ENCODE results near the gene GLIS2. TPM values are rescaled to one million over a fixed set of nuclear protein-coding genes. Genes with fewer than 3 reads are reported as not detected.

The GLIS2 gene
- total RNA-seq, 1 experiment from 2014 or later, result 18.2 TPM

DNA sequence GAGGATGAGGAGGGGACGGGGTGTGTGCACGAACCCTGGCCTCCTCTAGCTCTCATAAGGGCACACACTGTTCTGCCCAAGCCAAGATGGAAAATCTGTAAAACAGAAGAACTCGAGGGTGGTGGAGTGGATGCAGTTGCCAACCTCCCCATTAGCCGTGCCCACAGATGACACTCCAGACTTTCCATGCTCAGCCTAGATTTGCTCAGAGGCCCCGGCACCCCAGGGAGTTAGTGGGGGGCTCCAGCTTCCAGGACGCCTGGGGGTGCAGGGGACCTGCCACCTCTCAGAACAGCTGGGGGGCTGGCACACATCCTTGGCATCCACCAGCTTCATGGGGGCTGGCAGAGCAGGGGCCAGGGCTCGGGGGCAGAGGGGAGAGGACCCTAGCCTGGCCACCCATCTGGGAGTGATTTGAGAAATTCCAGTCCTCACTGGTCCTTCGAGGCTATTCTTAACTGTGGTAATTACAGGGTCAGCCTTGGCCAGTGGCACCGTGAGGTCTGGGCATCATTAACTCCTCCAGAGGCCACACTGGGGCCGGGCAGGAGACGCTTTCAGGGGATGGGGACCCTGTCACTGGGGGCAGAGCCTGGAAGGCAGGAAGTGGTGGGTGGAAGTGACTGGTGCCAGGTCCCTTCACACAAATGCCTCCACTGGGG lies 70.1 kb downstream of the GLIS2 start:
- Histone ChIP-seq H3K36me3 (ENCODE audit: control insufficient read depth in 1 of 2, insufficient read depth in 2 of 2, low read length in 2 of 2) (no peaks in the 10 kb centered on the region), H3K27me3 (ENCODE audit: insufficient read depth, low read length) (no peaks in the 10 kb centered on the region), H4K20me1 (ENCODE audit: insufficient read depth) (no peaks in the 10 kb centered on the region), H3K9ac (ENCODE audit: low read length) (no peak overlapping the region), H2AFZ (ENCODE audit: low read depth, low read length, poor library complexity, severe bottlenecking) (no peak overlapping the region), H3K27ac (ENCODE audit: low read depth, low read length) (no peak overlapping the region), H3K4me3 (replicated peaks in 1 of 2; ENCODE audit: low read depth in 1 of 2, low read length in 2 of 2) (no peak overlapping the region), H3K79me2 (ENCODE audit: insufficient read depth, low read length) (no peaks in the 10 kb centered on the region), H3K4me1 (ENCODE audit: control insufficient read depth in 1 of 2, insufficient read depth in 2 of 2, low read length in 2 of 2) (peaks cover 0 to 3% of the 10 kb centered on the region in 2 experiments; a peak in 1 of 4 replicates), H3K4me2 (ENCODE audit: low read length) (no peak overlapping the region), H3K9me3 (ENCODE audit: control insufficient read depth in 1 of 2, insufficient read depth in 1 of 2, low read depth in 1 of 2, low read length in 2 of 2) (no peaks in the 10 kb centered on the region), H3K9me2 (ENCODE audit: insufficient read depth) (no peaks in the 10 kb centered on the region)
- TF ChIP-seq EGR1 (IDR thresholded peaks at IDR 0.05; ENCODE audit: low read depth), result no peak
- TF ChIP-seq SIN3A (IDR thresholded peaks at IDR 0.05; ENCODE audit: low read depth), result no peak
- no peak for TF ChIP-seq CBX3 (IDR thresholded peaks at IDR 0.05; ENCODE audit: low read depth)
- no peak for TF ChIP-seq YY1 (IDR thresholded peaks at IDR 0.05; ENCODE audit: extremely low read depth, insufficient replicate concordance, low read depth, low read length)
- no peak for TF ChIP-seq SRF (IDR thresholded peaks at IDR 0.05; ENCODE audit: low read depth)
- no peak for TF ChIP-seq RAD21 (IDR thresholded peaks at IDR 0.05; ENCODE audit: low read depth)
- TF ChIP-seq, protein P1, sequence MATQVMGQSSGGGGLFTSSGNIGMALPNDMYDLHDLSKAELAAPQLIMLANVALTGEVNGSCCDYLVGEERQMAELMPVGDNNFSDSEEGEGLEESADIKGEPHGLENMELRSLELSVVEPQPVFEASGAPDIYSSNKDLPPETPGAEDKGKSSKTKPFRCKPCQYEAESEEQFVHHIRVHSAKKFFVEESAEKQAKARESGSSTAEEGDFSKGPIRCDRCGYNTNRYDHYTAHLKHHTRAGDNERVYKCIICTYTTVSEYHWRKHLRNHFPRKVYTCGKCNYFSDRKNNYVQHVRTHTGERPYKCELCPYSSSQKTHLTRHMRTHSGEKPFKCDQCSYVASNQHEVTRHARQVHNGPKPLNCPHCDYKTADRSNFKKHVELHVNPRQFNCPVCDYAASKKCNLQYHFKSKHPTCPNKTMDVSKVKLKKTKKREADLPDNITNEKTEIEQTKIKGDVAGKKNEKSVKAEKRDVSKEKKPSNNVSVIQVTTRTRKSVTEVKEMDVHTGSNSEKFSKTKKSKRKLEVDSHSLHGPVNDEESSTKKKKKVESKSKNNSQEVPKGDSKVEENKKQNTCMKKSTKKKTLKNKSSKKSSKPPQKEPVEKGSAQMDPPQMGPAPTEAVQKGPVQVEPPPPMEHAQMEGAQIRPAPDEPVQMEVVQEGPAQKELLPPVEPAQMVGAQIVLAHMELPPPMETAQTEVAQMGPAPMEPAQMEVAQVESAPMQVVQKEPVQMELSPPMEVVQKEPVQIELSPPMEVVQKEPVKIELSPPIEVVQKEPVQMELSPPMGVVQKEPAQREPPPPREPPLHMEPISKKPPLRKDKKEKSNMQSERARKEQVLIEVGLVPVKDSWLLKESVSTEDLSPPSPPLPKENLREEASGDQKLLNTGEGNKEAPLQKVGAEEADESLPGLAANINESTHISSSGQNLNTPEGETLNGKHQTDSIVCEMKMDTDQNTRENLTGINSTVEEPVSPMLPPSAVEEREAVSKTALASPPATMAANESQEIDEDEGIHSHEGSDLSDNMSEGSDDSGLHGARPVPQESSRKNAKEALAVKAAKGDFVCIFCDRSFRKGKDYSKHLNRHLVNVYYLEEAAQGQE (IDR thresholded peaks at IDR 0.05; ENCODE audit: low read depth), result no peak
- TF ChIP-seq, protein P2, sequence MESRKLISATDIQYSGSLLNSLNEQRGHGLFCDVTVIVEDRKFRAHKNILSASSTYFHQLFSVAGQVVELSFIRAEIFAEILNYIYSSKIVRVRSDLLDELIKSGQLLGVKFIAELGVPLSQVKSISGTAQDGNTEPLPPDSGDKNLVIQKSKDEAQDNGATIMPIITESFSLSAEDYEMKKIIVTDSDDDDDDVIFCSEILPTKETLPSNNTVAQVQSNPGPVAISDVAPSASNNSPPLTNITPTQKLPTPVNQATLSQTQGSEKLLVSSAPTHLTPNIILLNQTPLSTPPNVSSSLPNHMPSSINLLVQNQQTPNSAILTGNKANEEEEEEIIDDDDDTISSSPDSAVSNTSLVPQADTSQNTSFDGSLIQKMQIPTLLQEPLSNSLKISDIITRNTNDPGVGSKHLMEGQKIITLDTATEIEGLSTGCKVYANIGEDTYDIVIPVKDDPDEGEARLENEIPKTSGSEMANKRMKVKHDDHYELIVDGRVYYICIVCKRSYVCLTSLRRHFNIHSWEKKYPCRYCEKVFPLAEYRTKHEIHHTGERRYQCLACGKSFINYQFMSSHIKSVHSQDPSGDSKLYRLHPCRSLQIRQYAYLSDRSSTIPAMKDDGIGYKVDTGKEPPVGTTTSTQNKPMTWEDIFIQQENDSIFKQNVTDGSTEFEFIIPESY (IDR thresholded peaks at IDR 0.05; ENCODE audit: extremely low read depth, insufficient replicate concordance, low read length), result no peak
- no peak for TF ChIP-seq CEBPB (IDR thresholded peaks at IDR 0.05; ENCODE audit: low read depth)
- no peak for TF ChIP-seq JUND (IDR thresholded peaks at IDR 0.05)
- TF ChIP-seq TCF7L2 (IDR thresholded peaks at IDR 0.05; ENCODE audit: borderline replicate concordance, extremely low read depth, insufficient read depth, insufficient read length), result no peak
- TF ChIP-seq EZH2 (IDR thresholded peaks at IDR 0.05), result no peak
- TF ChIP-seq EZH2phosphoT487 (IDR thresholded peaks at IDR 0.05; ENCODE audit: borderline replicate concordance), result no peak
- no peak for TF ChIP-seq ZNF274 (IDR thresholded peaks at IDR 0.05; ENCODE audit: low read depth, low read length)
- no peak for TF ChIP-seq POLR2A (IDR thresholded peaks at IDR 0.05; ENCODE audit: borderline replicate concordance, extremely low read depth, insufficient read depth, insufficient read length)
- TF ChIP-seq FOSL1 (IDR thresholded peaks at IDR 0.05; ENCODE audit: low read depth), result no peak
- TF ChIP-seq, protein P3, sequence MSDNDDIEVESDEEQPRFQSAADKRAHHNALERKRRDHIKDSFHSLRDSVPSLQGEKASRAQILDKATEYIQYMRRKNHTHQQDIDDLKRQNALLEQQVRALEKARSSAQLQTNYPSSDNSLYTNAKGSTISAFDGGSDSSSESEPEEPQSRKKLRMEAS (IDR thresholded peaks at IDR 0.05), result no peak
- no TSS peak for BruUV-seq (replicated peaks)
- ATAC-seq (0 out of 2 replicates have a peak, but pooled peaks have one; percentile 6), DNase-seq (ENCODE audit: low read depth, low spot score) (no peak)
- ChIA-PET POLR2A (no interaction called here), RAD21 (ENCODE audit: low non-redundant PET in 1 of 2, low total read pairs in 2 of 2, uncharacterized antibody in 2 of 2, unreplicated experiment in 2 of 2) (no interaction called here), CTCF (interaction anchor here (1.7 kb wide), 1 partner anchor 17 kb away, joined by 3 read pairs; no protein-coding TSS in a partner anchor)
- intact Hi-C loops (cut with micrococcal nuclease), result no loop called here
